GM19240 (cell line): ENCODE data around the gene HOXD3.

ENCODE experiments used
- DNase-seq: peaks from one replicate; pipeline ENCODE4 v3.0.0; 2011; ENCODE audit warnings: low spot score; ENCODE audit not compliant: insufficient read length

The HOXD3 gene

DNA sequence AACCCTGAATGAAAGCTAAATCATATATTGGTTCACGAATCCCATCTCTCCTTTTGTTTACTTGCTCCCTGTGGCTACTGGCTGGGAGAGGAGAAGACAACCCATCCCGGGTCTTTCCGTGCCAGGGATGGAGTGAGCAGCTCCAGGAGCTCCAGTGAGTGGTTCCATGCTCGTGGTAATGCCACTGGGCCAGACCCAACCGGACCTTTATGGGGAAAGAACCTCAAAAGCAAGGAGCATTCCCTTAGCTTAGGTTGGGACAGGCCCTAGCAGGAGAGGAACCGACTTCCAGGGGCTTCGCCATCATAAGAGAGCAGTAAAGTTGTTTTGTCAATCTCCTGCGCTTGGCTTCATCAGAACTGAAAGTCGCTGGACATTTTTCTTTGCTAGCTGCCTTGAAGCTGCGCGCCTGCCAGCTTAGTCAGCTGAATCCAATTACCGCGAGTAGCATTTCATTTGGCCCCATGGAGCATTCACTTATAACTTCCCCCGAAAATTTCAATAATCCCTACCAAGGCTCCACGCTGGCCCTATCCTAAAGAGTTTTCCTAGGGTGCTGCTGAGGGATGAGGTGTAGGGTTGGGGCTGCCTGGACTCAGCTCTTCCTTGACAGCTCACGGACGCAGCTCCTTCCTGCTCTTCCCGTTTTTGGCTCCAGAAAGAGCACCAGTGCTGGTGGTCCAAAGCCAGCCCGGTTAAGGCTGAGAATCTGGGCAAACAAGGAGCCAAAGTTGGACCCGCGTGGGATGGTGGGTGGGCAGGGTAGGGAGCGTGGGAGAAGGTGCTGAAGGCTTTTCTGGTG, 4.9 kb downstream of the HOXD3 start:
- no peak for DNase-seq

DNA sequence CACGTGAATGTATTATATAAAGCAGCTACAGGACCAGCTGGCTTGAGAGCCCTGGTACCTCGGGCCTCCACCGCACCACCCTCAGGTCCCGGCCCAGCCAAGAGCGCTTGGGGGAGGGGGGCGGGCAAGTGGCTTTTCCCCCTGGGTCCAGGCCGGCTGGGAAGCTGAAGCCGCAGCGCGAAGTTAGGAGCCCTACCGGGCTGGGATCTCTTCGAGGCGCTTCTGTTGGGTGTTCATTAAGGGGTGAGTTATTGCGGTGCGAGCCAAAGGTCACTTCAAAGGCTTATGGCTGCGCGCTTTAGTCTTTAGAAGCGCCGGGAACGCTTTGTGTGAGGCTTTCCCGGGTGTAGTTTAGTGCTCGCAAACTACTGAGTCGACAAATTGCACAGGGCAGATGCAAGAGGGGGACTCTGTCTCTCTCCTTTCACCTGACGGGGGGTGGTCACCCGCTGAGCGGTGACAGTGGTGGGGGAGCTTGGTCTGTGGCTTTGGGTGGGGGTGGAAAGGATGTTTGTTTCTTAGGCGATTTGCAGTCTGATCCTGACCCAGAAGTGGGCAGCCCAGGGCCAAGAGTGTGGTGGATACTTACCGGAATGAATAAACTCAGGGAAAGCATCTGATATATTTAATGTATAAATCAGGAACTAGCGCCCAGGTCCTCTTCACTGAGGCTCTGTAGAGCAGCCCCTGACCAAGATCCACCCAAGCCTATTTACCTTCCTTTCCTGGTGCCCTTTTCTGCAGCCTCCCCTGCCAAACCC, 6.0 kb downstream of the HOXD3 start:
- DNase-seq, result no peak

DNA sequence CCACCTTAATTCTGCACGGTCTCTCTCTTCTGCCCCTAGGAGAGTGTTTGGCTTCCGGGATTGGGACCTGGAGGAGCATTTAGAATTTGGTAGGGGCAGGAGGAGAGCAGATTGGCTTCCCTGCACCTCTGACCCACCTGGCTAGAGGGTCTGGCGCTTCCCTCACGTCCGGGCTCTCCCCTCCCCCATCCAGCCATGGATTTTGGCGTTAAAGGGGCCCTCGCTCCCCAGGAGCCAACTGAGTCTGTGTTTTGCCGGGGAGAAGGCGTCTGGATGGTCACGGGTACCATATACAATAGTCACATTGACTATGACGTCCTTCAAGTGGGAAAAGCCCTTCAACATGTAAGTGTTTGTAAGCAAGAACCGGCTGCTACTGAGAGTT, 6.6 kb downstream of the HOXD3 start:
- DNase-seq, result no peak

- no peak for DNase-seq
Observed at GRCh38 chr2:176164201-176164600, 7.1 kb downstream of the HOXD3 start.

DNA sequence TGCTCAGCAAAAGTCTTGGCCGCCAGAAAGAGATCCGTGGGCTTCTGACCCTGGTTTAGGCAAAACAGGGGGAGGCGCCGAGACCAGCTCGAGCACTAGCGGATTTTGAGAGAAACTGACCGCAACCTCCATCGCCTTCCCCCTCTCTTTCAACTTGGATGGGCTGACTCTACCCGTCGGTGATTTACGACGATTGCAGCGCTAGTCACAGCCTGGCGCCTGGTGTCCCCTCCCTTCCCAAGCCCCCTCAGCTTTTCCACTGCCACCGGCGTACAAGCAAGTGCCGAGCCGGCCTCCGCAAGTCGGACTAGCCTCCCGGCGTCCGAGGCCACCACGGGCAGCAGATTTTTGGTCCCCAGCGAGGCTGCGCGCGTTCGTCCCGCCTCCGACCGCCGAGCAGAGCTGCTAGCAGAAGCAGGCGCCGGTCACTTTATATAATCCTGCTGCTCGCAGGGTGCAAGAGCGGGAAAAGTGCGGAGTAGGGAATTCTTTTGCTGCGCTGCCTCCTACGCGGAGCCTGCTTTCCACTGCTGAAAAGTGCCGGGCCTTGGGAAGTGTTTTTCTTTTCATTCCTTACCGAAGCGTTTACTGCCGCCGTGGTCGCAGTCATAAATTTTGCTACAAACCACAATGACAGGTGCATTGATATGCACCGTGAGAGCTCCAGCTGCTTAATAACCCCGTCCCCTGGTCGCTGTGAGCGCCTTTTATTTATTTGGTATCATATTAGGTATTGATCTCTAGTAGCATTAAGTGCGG, 7.7 kb downstream of the HOXD3 start:
- DNase-seq, result no peak

DNA sequence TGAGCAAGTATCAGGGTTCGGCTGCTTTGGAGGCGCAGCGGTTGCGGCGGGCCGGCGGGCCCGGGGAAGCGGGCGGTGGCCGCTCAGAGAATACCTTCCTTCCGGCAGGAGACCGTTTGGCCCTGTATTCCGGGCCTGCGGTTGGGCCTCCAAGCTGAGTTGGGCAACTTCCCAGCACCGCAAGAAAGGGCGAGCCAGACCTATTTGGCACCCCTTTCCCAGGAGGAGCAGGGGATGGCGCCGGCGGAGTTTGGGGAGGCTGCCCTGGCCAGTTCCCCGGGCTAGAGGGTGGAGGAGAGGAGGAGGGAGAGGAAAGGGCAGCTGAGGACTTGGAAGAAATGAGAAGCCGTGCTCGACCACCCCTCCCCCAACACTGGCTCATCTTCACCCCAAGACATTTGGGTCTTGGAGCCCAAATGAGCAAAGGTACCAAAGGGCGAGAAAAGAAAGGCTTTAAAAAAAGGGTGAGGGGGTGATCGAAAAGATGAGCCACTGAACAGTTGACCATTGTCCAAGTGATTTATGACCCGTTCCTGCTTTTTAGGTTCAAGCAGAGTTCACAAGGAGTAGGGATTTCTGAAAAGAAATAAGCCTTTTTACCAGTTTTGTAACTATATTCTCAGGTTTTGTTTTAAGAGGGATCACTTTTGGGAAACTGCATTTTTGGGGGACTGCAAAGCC, 8.4 kb downstream of the HOXD3 start:
- DNase-seq, result no peak

DNA sequence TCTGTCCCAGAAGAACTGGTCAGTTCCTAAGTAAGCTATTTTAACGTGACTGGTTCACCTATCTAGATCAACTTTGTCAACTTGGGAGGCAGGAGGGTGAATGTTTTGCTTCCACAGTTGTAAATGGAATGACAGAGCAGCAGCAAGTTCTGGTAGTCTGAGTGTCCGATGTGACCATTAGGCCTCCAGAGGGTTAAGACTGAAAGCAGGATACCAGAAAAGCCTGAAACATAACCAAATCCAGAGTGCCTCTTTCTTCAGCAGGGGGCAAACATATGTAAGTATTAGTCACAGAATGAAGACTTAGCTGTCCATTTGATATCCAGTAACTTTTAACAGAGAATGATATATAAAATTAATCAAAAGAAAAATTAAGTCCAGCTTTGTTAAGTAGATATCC, 9.2 kb downstream of the HOXD3 start:
- DNase-seq, result no peak

GRCh38 chr2:176167398-176167797, 10.3 kb downstream of the HOXD3 start:
- no peak for DNase-seq

GRCh38 chr2:176169181-176169580, 12.1 kb downstream of the HOXD3 start:
- no peak for DNase-seq

DNA sequence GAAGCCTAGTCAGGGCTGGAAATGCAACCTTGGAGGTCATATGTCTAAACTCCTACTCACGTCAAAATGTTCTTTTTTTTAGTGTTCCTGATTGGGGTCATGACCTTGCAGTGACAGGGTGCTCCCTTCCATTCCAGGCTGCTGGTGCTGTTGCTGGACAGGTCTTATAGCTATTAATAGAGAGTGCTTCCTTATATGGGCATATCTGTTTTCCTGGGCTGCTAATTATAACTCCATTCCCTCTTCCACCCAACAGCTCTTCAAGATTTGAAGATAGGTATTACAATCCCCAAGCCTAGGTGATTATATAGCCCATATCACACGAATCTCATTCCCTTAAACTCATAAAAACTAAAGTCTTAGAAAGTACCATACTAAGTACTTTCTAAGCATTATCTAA, 12.6 kb downstream of the HOXD3 start:
- no peak for DNase-seq

DNA sequence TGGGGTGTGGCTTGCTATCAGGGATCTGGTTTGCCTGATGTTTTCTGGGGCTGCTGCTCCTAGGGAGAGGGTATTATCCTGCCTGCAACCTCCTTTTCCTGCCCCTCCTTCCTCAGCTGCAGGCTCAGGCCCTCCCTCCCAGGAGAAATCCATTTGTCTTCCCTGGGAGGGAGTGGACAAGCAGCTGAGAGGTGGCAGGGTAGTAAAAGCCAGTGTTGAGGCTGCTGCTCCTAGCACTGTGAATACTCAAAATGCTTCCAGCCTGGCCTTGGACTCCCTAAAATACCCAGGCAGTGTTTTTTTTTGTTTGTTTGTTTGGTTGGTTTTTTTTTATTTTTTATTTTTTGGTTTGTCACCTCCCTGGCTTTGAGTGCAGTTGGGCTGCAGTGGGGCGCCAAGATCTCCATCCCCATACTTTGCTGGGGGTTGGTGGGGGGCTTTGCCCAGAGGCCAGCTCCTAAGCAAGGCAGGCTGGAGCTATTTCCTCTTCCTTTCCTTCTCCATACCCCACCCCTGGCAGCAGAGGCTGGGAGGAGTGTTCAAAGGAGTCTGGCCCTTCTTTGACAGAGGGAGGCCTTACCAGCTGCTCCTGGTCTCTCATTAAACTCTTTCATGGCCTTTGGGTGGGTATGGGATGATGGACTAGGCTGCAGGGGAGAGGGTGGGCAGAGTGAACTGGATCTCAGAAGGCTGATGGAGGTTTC, 13.6 kb downstream of the HOXD3 start:
- DNase-seq, result no peak

DNA sequence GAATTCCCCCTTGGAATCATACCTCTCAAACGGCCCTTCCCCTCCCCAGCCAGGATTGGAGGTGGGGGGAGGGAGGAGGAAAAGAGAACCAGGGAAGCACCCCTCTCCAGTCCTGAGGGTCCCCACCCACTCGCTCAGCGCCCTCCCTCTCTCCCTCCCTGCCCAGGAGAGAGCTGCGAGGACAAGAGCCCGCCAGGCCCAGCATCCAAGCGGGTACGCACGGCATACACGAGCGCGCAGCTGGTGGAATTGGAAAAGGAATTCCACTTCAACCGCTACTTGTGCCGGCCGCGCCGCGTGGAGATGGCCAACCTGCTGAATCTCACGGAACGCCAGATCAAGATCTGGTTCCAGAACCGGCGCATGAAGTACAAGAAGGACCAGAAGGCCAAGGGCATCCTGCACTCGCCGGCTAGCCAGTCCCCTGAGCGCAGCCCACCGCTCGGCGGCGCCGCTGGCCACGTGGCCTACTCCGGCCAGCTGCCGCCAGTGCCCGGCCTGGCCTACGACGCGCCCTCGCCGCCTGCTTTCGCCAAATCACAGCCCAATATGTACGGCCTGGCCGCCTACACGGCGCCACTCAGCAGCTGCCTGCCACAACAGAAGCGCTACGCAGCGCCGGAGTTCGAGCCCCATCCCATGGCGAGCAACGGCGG, 14.4 kb downstream of the HOXD3 start:
- DNase-seq, result no peak

DNA sequence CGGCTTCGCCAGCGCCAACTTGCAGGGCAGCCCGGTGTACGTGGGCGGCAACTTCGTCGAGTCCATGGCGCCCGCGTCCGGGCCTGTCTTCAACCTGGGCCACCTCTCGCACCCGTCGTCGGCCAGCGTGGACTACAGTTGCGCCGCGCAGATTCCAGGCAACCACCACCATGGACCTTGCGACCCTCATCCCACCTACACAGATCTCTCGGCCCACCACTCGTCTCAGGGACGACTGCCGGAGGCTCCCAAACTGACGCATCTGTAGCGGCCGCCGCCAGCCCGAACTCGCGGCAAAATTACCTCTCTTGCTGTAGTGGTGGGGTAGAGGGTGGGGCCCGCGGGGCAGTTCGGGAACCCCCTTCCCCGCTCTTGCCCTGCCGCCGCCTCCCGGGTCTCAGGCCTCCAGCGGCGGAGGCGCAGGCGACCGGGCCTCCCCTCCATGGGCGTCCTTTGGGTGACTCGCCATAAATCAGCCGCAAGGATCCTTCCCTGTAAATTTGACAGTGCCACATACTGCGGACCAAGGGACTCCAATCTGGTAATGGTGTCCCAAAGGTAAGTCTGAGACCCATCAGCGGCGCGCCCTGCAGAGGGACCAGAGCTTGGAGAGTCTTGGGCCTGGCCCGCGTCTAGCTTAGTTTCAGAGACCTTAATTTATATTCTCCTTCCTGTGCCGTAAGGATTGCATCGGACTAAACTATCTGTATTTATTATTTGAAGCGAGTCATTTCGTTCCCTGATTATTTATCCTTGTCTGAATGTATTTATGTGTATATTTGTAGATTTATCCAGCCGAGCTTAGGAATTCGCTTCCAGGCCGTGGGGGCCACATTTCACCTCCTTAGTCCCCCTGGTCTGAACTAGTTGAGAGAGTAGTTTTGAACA, 15.1 kb downstream of the HOXD3 start:
- DNase-seq, result no peak

DNA sequence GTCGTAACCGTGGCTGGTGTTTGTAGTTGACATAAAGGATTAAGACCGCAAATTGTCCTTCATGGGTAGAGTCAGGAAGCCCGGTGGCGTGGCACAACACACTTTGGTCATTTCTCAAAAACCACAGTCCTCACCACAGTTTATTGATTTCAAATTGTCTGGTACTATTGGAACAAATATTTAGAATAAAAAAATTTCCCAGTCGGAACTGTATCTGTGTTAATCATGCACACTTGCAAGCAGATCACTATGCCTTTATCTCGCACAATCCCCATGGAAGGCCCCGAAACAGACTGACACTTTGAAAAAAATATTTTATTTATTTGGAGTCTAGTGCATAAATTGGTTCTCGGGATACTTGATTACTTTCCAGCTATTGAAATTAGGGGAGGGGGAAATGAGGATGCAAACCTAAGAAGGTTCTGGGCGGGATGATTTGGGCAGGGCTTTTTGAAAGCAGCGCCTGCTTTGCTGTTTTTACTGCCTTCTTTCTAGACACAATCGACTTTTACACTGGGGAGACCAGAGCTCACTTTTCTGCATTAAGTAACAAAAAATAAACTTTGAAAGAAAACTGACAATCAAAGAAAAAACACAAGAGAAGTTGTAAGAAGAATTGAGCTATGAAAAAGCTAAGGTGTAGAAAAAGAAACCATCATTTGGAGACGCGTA, 15.9 kb downstream of the HOXD3 start:
- no peak for DNase-seq

- no peak for DNase-seq
Observed at GRCh38 chr2:176173567-176174381, 16.7 kb downstream of the HOXD3 start.

- DNase-seq, result no peak
Observed at GRCh38 chr2:176174382-176174823, 17.3 kb downstream of the HOXD3 start.

DNA sequence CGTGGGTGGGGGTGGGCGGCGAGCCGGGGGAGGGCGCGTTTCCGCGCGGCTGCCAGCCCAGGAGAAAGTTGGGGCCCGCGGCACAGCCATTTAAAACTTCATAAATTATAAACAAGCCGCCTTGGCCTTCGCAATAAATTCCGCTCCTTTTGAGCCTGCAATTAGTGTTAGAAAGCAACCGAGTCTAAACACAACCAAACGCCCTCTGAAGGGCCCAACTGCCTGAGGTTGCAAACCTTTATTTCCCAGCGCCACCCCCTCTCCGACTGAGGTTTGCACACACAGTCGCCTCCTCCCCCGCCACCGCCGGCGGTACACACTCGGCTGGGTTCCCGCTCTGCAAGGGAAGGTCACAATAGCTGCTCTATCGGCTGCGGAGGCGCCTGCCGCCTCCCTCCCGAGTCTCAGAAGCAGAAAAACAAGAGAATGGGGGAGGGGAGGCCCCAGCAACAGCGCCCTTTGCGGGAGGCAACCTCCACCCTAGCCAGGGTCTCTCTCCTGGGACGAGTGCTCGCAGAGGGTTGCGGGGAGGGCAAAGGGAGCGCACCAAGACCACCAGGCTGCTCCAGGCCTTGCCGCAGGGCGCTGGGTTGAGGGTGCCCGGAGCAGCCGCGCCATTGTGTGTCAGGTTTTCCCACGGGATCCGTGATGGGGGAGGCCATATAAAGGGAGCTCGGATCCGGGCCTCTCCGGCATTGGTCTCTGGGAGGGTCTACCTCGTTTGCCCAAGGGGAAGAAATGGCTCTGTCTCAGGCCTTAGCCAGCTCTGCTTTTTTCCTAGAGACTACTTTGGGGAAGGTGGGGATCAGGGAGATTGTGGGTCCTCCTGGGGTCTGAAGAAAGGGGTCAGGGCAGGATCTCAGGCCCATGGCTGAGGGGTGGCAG, 18.0 kb downstream of the HOXD3 start:
- DNase-seq, result no peak
